ENCODE measurements around the gene HMOX2.

DNA sequence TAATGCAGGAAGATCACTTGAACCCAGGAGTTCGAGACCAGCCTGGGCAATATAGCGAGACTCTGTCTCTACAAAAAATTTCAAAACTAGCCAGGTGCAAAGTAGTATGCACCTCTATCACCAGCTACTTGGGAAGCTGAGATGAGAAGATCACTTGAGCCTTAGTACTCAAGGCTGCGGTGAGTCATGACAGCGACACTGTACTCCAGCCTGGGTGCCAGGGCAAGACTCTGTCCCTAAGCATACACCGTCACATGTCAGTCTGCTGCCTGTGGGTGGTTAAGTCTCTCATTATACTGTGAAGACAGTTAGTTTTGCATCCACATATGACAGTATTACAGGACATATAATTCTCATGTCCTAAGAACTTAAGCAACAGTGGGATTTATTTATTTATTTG, 23.5 kb upstream of the HMOX2 start:
- TF ChIP-seq, protein P1, sequence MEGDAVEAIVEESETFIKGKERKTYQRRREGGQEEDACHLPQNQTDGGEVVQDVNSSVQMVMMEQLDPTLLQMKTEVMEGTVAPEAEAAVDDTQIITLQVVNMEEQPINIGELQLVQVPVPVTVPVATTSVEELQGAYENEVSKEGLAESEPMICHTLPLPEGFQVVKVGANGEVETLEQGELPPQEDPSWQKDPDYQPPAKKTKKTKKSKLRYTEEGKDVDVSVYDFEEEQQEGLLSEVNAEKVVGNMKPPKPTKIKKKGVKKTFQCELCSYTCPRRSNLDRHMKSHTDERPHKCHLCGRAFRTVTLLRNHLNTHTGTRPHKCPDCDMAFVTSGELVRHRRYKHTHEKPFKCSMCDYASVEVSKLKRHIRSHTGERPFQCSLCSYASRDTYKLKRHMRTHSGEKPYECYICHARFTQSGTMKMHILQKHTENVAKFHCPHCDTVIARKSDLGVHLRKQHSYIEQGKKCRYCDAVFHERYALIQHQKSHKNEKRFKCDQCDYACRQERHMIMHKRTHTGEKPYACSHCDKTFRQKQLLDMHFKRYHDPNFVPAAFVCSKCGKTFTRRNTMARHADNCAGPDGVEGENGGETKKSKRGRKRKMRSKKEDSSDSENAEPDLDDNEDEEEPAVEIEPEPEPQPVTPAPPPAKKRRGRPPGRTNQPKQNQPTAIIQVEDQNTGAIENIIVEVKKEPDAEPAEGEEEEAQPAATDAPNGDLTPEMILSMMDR (IDR thresholded peaks at IDR 0.05; ENCODE audit: borderline replicate concordance, extremely low read depth, low read length, poor library complexity, severe bottlenecking), result no peak
- TF ChIP-seq EZH2 (IDR thresholded peaks at IDR 0.05; ENCODE audit: borderline replicate concordance, low read depth, low read length, severe bottlenecking), result no peak

Measured in DND-41 (cell line).